Activated CD4-positive, alpha-beta T cell treated with anti-CD3 and anti-CD28 coated beads for 24 hours (primary cell): ENCODE data around the gene WDCP.

Experiments
- DNase-seq, 2 donors: peaks; one replicate each; pipeline ENCODE4 v3.0.0-alpha.2; 2020; ENCODE audit warnings: low read depth in 2 of 2

WDCP gene

GRCh38 chr2:23993736-23994269, 53.4 kb downstream of the WDCP start:
- no peak for DNase-seq

- no peak for DNase-seq
Observed at GRCh38 chr2:23992931-23993330, 54.3 kb downstream of the WDCP start.

DNA sequence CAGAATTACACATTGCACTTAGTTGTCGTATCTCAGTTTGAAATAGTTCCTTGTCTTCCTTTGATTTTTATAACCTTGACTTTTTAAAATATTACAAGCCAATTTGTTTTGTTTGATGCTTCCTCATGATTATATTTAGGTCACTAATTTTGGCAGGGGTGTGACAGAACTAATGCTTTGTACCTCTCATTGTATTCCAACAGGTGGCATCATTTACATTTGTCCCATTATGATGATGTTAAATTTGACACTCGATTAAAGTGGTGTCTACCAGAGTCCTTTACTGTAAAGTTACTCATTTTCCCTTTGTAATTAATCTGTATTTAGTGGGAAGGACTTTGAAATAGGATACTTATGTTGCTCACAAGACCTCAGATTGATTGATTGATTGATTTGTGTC, 58.8 kb downstream of the WDCP start:
- no peak for DNase-seq
